GM12878 (cell line): ENCODE measurements around the gene RALGPS1. TPM values are rescaled to one million over a fixed set of nuclear protein-coding genes. Genes with fewer than 3 reads are reported as not detected.

Source experiments
- ATAC-seq: fragments of 200-7000 bp; cut with Tn5 transposase; 3 replicates; pipeline ENCODE4 v1.9.1; 2020; ENCODE audit warnings: mild to moderate bottlenecking, moderate library complexity
- BruUV-seq: library from RNA; stranded (reverse); fragments of 400-500 nt; replicated peaks from 2 replicates; lab custom pipeline; 2021; lab: Mats Ljungman, UMichigan
- CTCF ChIA-PET: fragments of 300-600 bp; sonication (Branson Sonifier 250); formaldehyde crosslinking; extraction: SDS; loops from one replicate; lab custom pipeline; 2021; ENCODE audit warnings: inconsistent platforms; lab: Yijun Ruan, JAX
- POLR2A ChIA-PET: fragments of 350-600 bp; formaldehyde crosslinking; extraction: SDS; loops from one replicate; lab custom pipeline; 2021; ENCODE audit warnings: inconsistent platforms; lab: Charles Lee
- RAD21 ChIA-PET: fragments of 300-600 bp; sonication (Branson Sonifier 250); formaldehyde crosslinking; loops from one replicate; lab custom pipeline; 2023; ENCODE audit warnings: antibody characterized with exemption; ENCODE audit not compliant: unreplicated experiment; lab: Charles Lee
- SMC1A ChIA-PET: fragments of 300-600 bp; sonication (Branson Sonifier 250); formaldehyde crosslinking; loops from one replicate; lab custom pipeline; 2023; ENCODE audit not compliant: unreplicated experiment, uncharacterized antibody; lab: Charles Lee
- DNase-seq: peaks from one replicate; pipeline ENCODE4 v3.0.0-alpha.2; 2011; ENCODE audit warnings: low read depth, low spot score
- FAIRE-seq: peaks from 3 replicates; lab custom pipeline; 2011; peaks lifted over from hg19 to GRCh38; lab: Jason Lieb, UNC
- H2AFZ ChIP-seq: 2 replicates; pipeline ENCODE4 v1.6.0; 2011; ENCODE audit warnings: low read depth, low read length, control low read depth; ENCODE audit not compliant: control insufficient read depth
- H3K27ac ChIP-seq: 2 replicates; pipeline ENCODE4 v1.5.1; 2011; ENCODE audit warnings: control low read depth; ENCODE audit not compliant: control insufficient read depth, insufficient read depth
- H3K27me3 ChIP-seq, 2 experiments: replicated peaks in 1 of 2; 2 replicates each; pipeline versions ENCODE4 v1.6.0 to v1.6.1; 2011; ENCODE audit warnings: low read length in 1 of 2; ENCODE audit not compliant: control insufficient read depth in 2 of 2, insufficient read depth in 2 of 2
- H3K36me3 ChIP-seq, 2 experiments: 2 replicates each; pipeline ENCODE4 v1.5.1; 2011; ENCODE audit warnings: low read length in 1 of 2; ENCODE audit not compliant: control insufficient read depth in 2 of 2, insufficient read depth in 2 of 2
- H3K4me1 ChIP-seq: 2 replicates; pipeline ENCODE4 v1.6.1; 2011; ENCODE audit warnings: mild to moderate bottlenecking, low read length, moderate library complexity, mixed read lengths; ENCODE audit not compliant: control insufficient read depth, insufficient read depth
- H3K4me2 ChIP-seq: 2 replicates; pipeline ENCODE4 v1.6.0; 2011; ENCODE audit warnings: control low read depth; ENCODE audit not compliant: control insufficient read depth, insufficient read depth
- H3K4me3 ChIP-seq: fragments of 200-600 bp; sonication (generic); 2 replicates; pipeline ENCODE4 v1.5.1; 2016
- H3K79me2 ChIP-seq: 2 replicates; pipeline ENCODE4 v1.6.0; 2011; ENCODE audit warnings: low read length; ENCODE audit not compliant: control insufficient read depth, insufficient read depth
- H3K9ac ChIP-seq: 2 replicates; pipeline ENCODE4 v1.8.0; 2011; ENCODE audit warnings: low read length, control low read depth, mixed read lengths; ENCODE audit not compliant: control insufficient read depth, insufficient read depth
- H3K9me3 ChIP-seq: replicated peaks from 3 replicates; pipeline ENCODE4 v1.5.1; 2011; ENCODE audit warnings: mild to moderate bottlenecking, low read length; ENCODE audit not compliant: control insufficient read depth, insufficient read depth
- H4K20me1 ChIP-seq: 2 replicates; pipeline ENCODE4 v1.6.0; 2011; ENCODE audit not compliant: control insufficient read depth, insufficient read depth
- EP300 ChIP-seq, 2 experiments: fragments of 150-350 bp in 1 of 2; IDR thresholded peaks; 2 replicates each; pipeline ENCODE4 v1.6.1; 2011 to 2012; ENCODE audit warnings: low read depth in 2 of 2, low read length in 2 of 2, borderline replicate concordance in 1 of 2, improper control_type of control experiment in 1 of 2, inconsistent platforms in 1 of 2; ENCODE audit not compliant: control insufficient read depth in 1 of 2
- ETV6 ChIP-seq, 2 experiments: fragments of 450-650 bp in 1 of 2; IDR thresholded peaks in 1 of 2; conservative IDR thresholded peaks in 1 of 2; 2 replicates each; pipeline ENCODE4 v1.6.1; 2014; ENCODE audit warnings: antibody characterized with exemption in 1 of 2, borderline replicate concordance in 1 of 2, low read depth in 1 of 2, mild to moderate bottlenecking in 1 of 2, moderate library complexity in 1 of 2
- FOS ChIP-seq: IDR thresholded peaks from 3 replicates; pipeline ENCODE4 v1.6.1; 2011; ENCODE audit warnings: borderline replicate concordance; ENCODE audit not compliant: insufficient read length; ENCODE audit errors: extremely low read depth
- IKZF1 ChIP-seq: fragments of 450-650 bp; conservative IDR thresholded peaks from 2 replicates; pipeline ENCODE4 v1.6.1; 2017; ENCODE audit warnings: antibody characterized with exemption, mild to moderate bottlenecking
- MEF2B ChIP-seq: fragments of 450-650 bp; IDR thresholded peaks from 2 replicates; pipeline ENCODE4 v1.6.1; 2018; ENCODE audit warnings: mild to moderate bottlenecking, moderate library complexity; ENCODE audit not compliant: partially characterized antibody, poor library complexity, severe bottlenecking
- MTA3 ChIP-seq: IDR thresholded peaks from 2 replicates; pipeline ENCODE4 v1.6.1; 2012; ENCODE audit warnings: low read length, inconsistent platforms, borderline replicate concordance
- POU2F2 ChIP-seq: IDR thresholded peaks from 3 replicates; pipeline ENCODE4 v1.6.1; 2011; ENCODE audit warnings: low read depth, mild to moderate bottlenecking, low read length, borderline replicate concordance
- RUNX3 ChIP-seq: IDR thresholded peaks from 2 replicates; pipeline ENCODE4 v1.6.1; 2012; ENCODE audit warnings: low read length, inconsistent platforms
- SPI1 ChIP-seq: IDR thresholded peaks from 2 replicates; pipeline ENCODE4 v1.6.1; 2011; ENCODE audit warnings: low read depth, mild to moderate bottlenecking, low read length, moderate library complexity, borderline replicate concordance; ENCODE audit not compliant: insufficient read depth
- ZNF207 ChIP-seq: fragments of 450-650 bp; IDR thresholded peaks from 2 replicates; pipeline ENCODE4 v1.6.1; 2014; ENCODE audit warnings: antibody characterized with exemption, mild to moderate bottlenecking, borderline replicate concordance
- ZNF217 ChIP-seq: fragments of 450-650 bp; IDR thresholded peaks from 2 replicates; pipeline ENCODE4 v1.6.1; 2017; ENCODE audit warnings: antibody characterized with exemption, mild to moderate bottlenecking
- WGBS: methylation state at CpG from one replicate; pipeline ENCODE4 v1.1.6; 2016; ENCODE audit warnings: low lambda C conversion rate; ENCODE audit not compliant: insufficient replicate concordance, insufficient coverage; ENCODE audit errors: missing lambda C conversion rate; 5-methylcytosine and 5-hydroxymethylcytosine counted together
- in situ Hi-C: fragments of 300-500 bp; cut with MboI; formaldehyde crosslinking; loops from 9 replicates; pipeline ENCODE4 v1.14.3; 2018; ENCODE audit warnings: mixed read lengths
- intact Hi-C: fragments of 100-400 bp; cut with micrococcal nuclease; formaldehyde crosslinking; loops from one replicate; pipeline ENCODE4 v1.14.2; 2022; ENCODE audit not compliant: unreplicated experiment
- polyA plus RNA-seq, 11 experiments: library from polyadenylated mRNA; depleted of rRNA in 4 of 11; unstranded in 6 of 11; stranded (reverse) in 5 of 11; fragments of >200 nt; fragmentation: Nextera tagmentation in 4 of 11; fragmentation: Illumina TruSeq in 1 of 11; extraction: Ambion mirVana in 4 of 11; extraction: Trizol in 1 of 11; gene quantifications; 1 replicate in 1 of 11; 2 replicates in 10 of 11; pipeline versions ENCODE4 v1.2.1 to v1.2.3, GENCODE V29; 2011 to 2016; ENCODE audit warnings: inconsistent platforms in 2 of 11, missing spikeins in 2 of 11, low read depth in 1 of 11
- total RNA-seq, 4 experiments: library from RNA; depleted of rRNA in 3 of 4; stranded (reverse); fragments of >200 nt in 3 of 4; fragmentation: Illumina TruSeq in 1 of 4; extraction: Trizol in 1 of 4; gene quantifications; 2 replicates each; pipeline versions ENCODE4 v1.2.1 to v1.2.3, GENCODE V29; 2013 to 2021
- TF ChIP-seq, protein P1 (sequence below): IDR thresholded peaks from 2 replicates; pipeline ENCODE4 v1.6.1; 2011; ENCODE audit warnings: mild to moderate bottlenecking, low read depth, low read length, moderate library complexity; ENCODE audit not compliant: insufficient replicate concordance
- TF ChIP-seq, protein P2 (sequence below): IDR thresholded peaks from 2 replicates; pipeline ENCODE4 v1.6.1; 2012; ENCODE audit warnings: low read length, inconsistent platforms
- TF ChIP-seq, protein P3 (sequence below): fragments of 450-650 bp; IDR thresholded peaks from 2 replicates; pipeline ENCODE4 v1.6.1; 2017; ENCODE audit warnings: mild to moderate bottlenecking, moderate library complexity

The RALGPS1 gene
- total and polyA plus RNA-seq, 10 of the 15 experiments (the other 5 are each of a cell fraction or from before 2014, with no cell fraction given), result 0.13 to 5.6 (median 2.7) TPM

DNA sequence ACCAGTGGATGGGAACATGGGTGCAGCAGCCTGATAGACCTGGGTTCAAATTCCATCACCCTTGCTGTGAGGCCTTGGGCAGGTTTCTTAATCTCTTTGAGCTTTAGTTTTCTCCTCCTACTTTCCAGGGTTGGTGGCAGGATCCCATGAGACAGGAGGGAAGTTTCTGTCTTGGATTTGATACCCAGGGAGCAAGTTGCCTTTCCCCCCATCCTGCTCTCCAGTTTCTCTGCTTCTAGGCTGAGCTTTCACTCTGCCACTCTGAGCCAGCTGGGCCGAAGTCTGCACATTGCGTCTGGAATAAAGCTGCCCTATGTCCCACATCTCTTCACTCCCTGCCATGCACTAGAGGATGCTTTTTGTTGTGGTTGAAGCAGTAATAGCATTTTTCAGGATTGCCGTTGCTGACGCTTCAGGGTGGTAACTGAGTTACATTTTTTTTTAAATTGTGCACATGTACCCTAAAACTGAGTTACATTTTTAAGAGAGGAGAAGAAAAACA is 248.3 kb downstream of the RALGPS1 start (continued):
- TF ChIP-seq, protein P1, sequence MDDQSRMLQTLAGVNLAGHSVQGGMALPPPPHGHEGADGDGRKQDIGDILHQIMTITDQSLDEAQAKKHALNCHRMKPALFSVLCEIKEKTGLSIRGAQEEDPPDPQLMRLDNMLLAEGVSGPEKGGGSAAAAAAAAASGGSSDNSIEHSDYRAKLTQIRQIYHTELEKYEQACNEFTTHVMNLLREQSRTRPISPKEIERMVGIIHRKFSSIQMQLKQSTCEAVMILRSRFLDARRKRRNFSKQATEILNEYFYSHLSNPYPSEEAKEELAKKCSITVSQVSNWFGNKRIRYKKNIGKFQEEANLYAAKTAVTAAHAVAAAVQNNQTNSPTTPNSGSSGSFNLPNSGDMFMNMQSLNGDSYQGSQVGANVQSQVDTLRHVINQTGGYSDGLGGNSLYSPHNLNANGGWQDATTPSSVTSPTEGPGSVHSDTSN, result no peak
- TF ChIP-seq FOS (no peak), EP300 (IDR thresholded peaks at IDR 0.05; ENCODE audit: borderline replicate concordance in 1 of 2, control insufficient read depth in 1 of 2, low read depth in 2 of 2, low read length in 2 of 2) (no peak)
- TF ChIP-seq, protein P2, sequence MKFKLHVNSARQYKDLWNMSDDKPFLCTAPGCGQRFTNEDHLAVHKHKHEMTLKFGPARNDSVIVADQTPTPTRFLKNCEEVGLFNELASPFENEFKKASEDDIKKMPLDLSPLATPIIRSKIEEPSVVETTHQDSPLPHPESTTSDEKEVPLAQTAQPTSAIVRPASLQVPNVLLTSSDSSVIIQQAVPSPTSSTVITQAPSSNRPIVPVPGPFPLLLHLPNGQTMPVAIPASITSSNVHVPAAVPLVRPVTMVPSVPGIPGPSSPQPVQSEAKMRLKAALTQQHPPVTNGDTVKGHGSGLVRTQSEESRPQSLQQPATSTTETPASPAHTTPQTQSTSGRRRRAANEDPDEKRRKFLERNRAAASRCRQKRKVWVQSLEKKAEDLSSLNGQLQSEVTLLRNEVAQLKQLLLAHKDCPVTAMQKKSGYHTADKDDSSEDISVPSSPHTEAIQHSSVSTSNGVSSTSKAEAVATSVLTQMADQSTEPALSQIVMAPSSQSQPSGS, result no peak

DNA sequence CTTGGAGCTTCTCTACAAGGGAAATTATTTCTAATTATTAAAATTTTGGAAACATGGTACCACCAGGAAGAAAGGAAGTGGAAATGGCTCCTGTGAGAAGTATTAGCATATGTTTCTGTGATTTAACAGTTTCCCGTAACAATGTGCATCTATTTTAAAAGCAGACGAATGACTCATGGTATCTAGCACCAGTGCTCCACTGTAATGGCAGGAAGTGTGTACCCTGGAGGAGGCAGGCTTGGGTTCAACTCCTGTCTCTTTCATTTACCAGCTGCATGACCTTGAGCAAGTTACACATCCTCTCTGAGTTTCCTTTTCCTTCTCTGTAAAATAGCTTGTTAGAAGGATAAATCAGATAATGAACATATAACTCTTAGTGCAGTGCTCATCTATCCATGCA is 248.8 kb downstream of the RALGPS1 start:
- intact Hi-C loops, result loop anchor here (5.0 kb wide), 1 partner anchor 34 kb away; no protein-coding TSS in a partner anchor
- no peaks in the 10 kb centered on the region for H3K9me3 ChIP-seq
- TF ChIP-seq ETV6 (conservative IDR thresholded peaks at IDR 0.05 in 1 of 2, IDR thresholded peaks at IDR 0.05 in 1 of 2; ENCODE audit: borderline replicate concordance in 1 of 2, low read depth in 1 of 2) (peak in 1 of 2 experiments; percentile 60; a peak in 2 of 4 replicates), RUNX3 (peak; percentile 3; the same call in 1 of the 2 replicates), ZNF207 (no peak), IKZF1 (peak; percentile 32; the same call in 1 of the 2 replicates), MTA3 (no peak), SPI1 (peak; percentile 34; the same call in 1 of the 2 replicates), MEF2B (peak; percentile 11), POU2F2 (no peak), ZNF217 (peak; percentile 58; the same call in 1 of the 2 replicates)
- TF ChIP-seq, protein P3, sequence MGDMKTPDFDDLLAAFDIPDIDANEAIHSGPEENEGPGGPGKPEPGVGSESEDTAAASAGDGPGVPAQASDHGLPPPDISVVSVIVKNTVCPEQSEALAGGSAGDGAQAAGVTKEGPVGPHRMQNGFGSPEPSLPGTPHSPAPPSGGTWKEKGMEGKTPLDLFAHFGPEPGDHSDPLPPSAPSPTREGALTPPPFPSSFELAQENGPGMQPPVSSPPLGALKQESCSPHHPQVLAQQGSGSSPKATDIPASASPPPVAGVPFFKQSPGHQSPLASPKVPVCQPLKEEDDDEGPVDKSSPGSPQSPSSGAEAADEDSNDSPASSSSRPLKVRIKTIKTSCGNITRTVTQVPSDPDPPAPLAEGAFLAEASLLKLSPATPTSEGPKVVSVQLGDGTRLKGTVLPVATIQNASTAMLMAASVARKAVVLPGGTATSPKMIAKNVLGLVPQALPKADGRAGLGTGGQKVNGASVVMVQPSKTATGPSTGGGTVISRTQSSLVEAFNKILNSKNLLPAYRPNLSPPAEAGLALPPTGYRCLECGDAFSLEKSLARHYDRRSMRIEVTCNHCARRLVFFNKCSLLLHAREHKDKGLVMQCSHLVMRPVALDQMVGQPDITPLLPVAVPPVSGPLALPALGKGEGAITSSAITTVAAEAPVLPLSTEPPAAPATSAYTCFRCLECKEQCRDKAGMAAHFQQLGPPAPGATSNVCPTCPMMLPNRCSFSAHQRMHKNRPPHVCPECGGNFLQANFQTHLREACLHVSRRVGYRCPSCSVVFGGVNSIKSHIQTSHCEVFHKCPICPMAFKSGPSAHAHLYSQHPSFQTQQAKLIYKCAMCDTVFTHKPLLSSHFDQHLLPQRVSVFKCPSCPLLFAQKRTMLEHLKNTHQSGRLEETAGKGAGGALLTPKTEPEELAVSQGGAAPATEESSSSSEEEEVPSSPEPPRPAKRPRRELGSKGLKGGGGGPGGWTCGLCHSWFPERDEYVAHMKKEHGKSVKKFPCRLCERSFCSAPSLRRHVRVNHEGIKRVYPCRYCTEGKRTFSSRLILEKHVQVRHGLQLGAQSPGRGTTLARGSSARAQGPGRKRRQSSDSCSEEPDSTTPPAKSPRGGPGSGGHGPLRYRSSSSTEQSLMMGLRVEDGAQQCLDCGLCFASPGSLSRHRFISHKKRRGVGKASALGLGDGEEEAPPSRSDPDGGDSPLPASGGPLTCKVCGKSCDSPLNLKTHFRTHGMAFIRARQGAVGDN, result peak; percentile 28; the same call in 1 of the 2 replicates

More for the DNA sequence above, 248.8 kb downstream of the RALGPS1 start:
- FAIRE-seq (peak; percentile 7), ATAC-seq (peak; percentile 37), DNase-seq (peak; percentile 64)
- SMC1A ChIA-PET, result interaction anchor here (0.8 to 28.4 kb wide), 15 partner anchors 8 to 223 kb away, joined by 3 to 812 read pairs (median 21); no protein-coding TSS in a partner anchor
- Histone ChIP-seq H3K27ac (no peak overlapping the region; the same call in 1 of the 2 replicates), H2AFZ (peak overlapping the region; percentile 15; the same call in 1 of the 2 replicates), H3K36me3 (no peaks in the 10 kb centered on the region; a peak in 1 of 4 replicates), H3K9ac (no peak overlapping the region), H3K4me1 (peaks cover 36% of the 10 kb centered on the region), H3K79me2 (no peaks in the 10 kb centered on the region), H4K20me1 (no peaks in the 10 kb centered on the region), H3K4me2 (peak overlapping the region; percentile 32; the same call in 1 of the 2 replicates), H3K4me3 (no peak overlapping the region), H3K27me3 (no peaks in the 10 kb centered on the region)
- WGBS, result 2% methylated on average over 2 of the region's 2 CpGs
- CTCF ChIA-PET, result interaction anchor here (0.9 to 2.6 kb wide), 10 partner anchors 9 to 218 kb away, joined by 3 to 11 read pairs (median 3); no protein-coding TSS in a partner anchor
- in situ Hi-C loops, result no loop called here
- RAD21 ChIA-PET, result interaction anchor here (0.8 to 16.8 kb wide), 14 partner anchors 8 to 197 kb away, joined by 3 to 515 read pairs (median 10); no protein-coding TSS in a partner anchor
- POLR2A ChIA-PET, result interaction anchor here (0.5 to 12.4 kb wide), 9 partner anchors 9 to 1612 kb away, joined by 3 to 270 read pairs (median 5); no protein-coding TSS in a partner anchor
- BruUV-seq, result no TSS peak
